OCI-LY7 (cell line): ENCODE measurements around the gene JDP2. TPM values are rescaled to one million over a fixed set of nuclear protein-coding genes. Genes with fewer than 3 reads are reported as not detected.

ENCODE experiments used
- BruUV-seq: library from RNA; stranded (reverse); fragments of 400-500 nt; replicated peaks from 2 replicates; lab custom pipeline; 2021; lab: Mats Ljungman, UMichigan
- CTCF ChIA-PET: fragments of 300-600 bp; sonication (Branson Sonifier 250); formaldehyde crosslinking; loops from one replicate; lab custom pipeline; 2022; ENCODE audit warnings: antibody characterized with exemption; ENCODE audit not compliant: unreplicated experiment; lab: Charles Lee
- POLR2A ChIA-PET: fragments of 300-600 bp; sonication (Branson Sonifier 250); formaldehyde crosslinking; loops from one replicate; lab custom pipeline; 2022; ENCODE audit warnings: antibody characterized with exemption; lab: Charles Lee
- DNase-seq: peaks from one replicate; pipeline ENCODE4 v3.0.0-alpha.2; 2015; ENCODE audit warnings: low spot score
- H2AFZ ChIP-seq: fragments of 200-600 bp; sonication (generic), shearing (Covaris generic); 2 replicates; pipeline ENCODE4 v1.6.1; 2014; ENCODE audit warnings: mild to moderate bottlenecking, antibody characterized with exemption, low read length, moderate library complexity
- H3K27ac ChIP-seq: fragments of 200-600 bp; sonication (generic); 2 replicates; pipeline ENCODE4 v1.5.1; 2014; ENCODE audit warnings: mixed run types, low read depth, mild to moderate bottlenecking, moderate library complexity, low read length, inconsistent platforms; ENCODE audit not compliant: poor library complexity, severe bottlenecking
- H3K36me3 ChIP-seq: fragments of 200-600 bp; sonication (generic); 2 replicates; pipeline ENCODE4 v1.6.1; 2014; ENCODE audit warnings: mild to moderate bottlenecking, antibody characterized with exemption, low read length, moderate library complexity, mixed read lengths; ENCODE audit not compliant: insufficient read depth
- H3K4me1 ChIP-seq: fragments of 200-600 bp; sonication (generic); 2 replicates; pipeline ENCODE4 v1.5.1; 2014; ENCODE audit warnings: mild to moderate bottlenecking, low read length; ENCODE audit not compliant: insufficient read depth, poor library complexity, severe bottlenecking
- H3K4me2 ChIP-seq: fragments of 200-600 bp; sonication (generic); 2 replicates; pipeline ENCODE4 v1.6.1; 2014; ENCODE audit warnings: mild to moderate bottlenecking, low read length
- H3K4me3 ChIP-seq: fragments of 200-600 bp; sonication (generic); 2 replicates; pipeline ENCODE4 v1.5.1; 2014; ENCODE audit warnings: mild to moderate bottlenecking, low read depth, low read length; ENCODE audit not compliant: poor library complexity, severe bottlenecking
- H3K79me2 ChIP-seq: fragments of 200-600 bp; sonication (generic); 2 replicates; pipeline ENCODE4 v1.6.1; 2016; ENCODE audit warnings: low read depth, mild to moderate bottlenecking, low read length, moderate library complexity, mixed read lengths; ENCODE audit not compliant: insufficient read depth
- H3K9me2 ChIP-seq: fragments of 200-600 bp; sonication (generic); 2 replicates; pipeline ENCODE4 v1.6.1; 2016; ENCODE audit warnings: mild to moderate bottlenecking, low read length, mixed read lengths; ENCODE audit not compliant: insufficient read depth
- H3K9me3 ChIP-seq: fragments of 200-600 bp; sonication (generic); 2 replicates; pipeline ENCODE4 v1.6.1; 2014; ENCODE audit warnings: mild to moderate bottlenecking, mixed run types, low read length, mixed read lengths
- H4K20me1 ChIP-seq: fragments of 200-600 bp; sonication (generic); 2 replicates; pipeline ENCODE4 v1.6.1; 2014; ENCODE audit warnings: mild to moderate bottlenecking, antibody characterized with exemption, low read length, moderate library complexity, mixed read lengths; ENCODE audit not compliant: insufficient read depth
- EZH2phosphoT487 ChIP-seq: fragments of 200-600 bp; sonication (generic); IDR thresholded peaks from 2 replicates; pipeline ENCODE4 v1.6.1; 2018; ENCODE audit warnings: low read depth, borderline replicate concordance, mild to moderate bottlenecking, mixed run types, antibody characterized with exemption, low read length, moderate library complexity, mixed read lengths
- intact Hi-C: fragments of 100-400 bp; cut with micrococcal nuclease; formaldehyde crosslinking; loops from one replicate; pipeline ENCODE4 v1.10.0; 2022; ENCODE audit not compliant: unreplicated experiment
- total RNA-seq, 2 experiments: library from RNA; depleted of rRNA in 1 of 2; stranded (reverse); fragments of >200 nt in 1 of 2; shearing (Covaris generic) in 1 of 2; gene quantifications; 2 replicates each; pipeline ENCODE4 v1.2.3, GENCODE V29; 2014 to 2022
- TF ChIP-seq, protein P1 (sequence below): fragments of 200-600 bp; sonication (generic); conservative IDR thresholded peaks from 2 replicates; pipeline ENCODE4 v1.5.1; 2014; ENCODE audit warnings: mild to moderate bottlenecking, antibody characterized with exemption, low read length, moderate library complexity, mixed read lengths

JDP2 gene
- total RNA-seq, 2 experiments from 2014 or later: 45.7 to 62.7 TPM

DNA sequence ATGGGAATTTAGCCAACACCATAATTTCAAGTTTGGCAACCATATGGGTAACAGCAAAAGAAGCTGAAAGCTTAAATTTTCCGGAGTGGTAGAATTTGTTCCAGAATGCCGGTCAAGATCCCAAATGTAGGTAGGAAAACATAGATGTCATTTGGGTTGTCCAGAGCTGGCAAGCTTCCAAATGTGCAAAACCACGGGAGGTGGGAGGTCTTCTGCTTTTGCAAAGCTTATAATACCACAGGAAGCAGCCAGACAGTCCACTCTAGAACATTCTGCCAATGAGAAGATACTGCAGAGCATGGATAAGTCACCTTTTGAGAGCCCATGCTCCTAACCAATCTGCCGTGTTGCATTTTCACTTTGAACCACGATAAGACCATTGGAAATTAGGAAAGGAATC lies 68.1 kb downstream of the JDP2 start:
- POLR2A ChIA-PET: interaction anchor here (0.7 to 1.4 kb wide), 6 partner anchors 11 to 188 kb away, joined by 3 read pairs; no protein-coding TSS in a partner anchor
- Histone ChIP-seq H3K27ac (no peak overlapping the region), H2AFZ (no peak overlapping the region), H3K4me1 (peaks cover 12% of the 10 kb centered on the region), H3K9me2 (no peaks in the 10 kb centered on the region), H3K4me3 (no peak overlapping the region), H3K9me3 (no peaks in the 10 kb centered on the region), H3K4me2 (no peak overlapping the region), H3K79me2 (no peaks in the 10 kb centered on the region), H3K36me3 (no peaks in the 10 kb centered on the region), H4K20me1 (no peaks in the 10 kb centered on the region)
- intact Hi-C loops: no loop called here
- CTCF ChIA-PET: no interaction called here
- TF ChIP-seq, protein P1, sequence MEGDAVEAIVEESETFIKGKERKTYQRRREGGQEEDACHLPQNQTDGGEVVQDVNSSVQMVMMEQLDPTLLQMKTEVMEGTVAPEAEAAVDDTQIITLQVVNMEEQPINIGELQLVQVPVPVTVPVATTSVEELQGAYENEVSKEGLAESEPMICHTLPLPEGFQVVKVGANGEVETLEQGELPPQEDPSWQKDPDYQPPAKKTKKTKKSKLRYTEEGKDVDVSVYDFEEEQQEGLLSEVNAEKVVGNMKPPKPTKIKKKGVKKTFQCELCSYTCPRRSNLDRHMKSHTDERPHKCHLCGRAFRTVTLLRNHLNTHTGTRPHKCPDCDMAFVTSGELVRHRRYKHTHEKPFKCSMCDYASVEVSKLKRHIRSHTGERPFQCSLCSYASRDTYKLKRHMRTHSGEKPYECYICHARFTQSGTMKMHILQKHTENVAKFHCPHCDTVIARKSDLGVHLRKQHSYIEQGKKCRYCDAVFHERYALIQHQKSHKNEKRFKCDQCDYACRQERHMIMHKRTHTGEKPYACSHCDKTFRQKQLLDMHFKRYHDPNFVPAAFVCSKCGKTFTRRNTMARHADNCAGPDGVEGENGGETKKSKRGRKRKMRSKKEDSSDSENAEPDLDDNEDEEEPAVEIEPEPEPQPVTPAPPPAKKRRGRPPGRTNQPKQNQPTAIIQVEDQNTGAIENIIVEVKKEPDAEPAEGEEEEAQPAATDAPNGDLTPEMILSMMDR: no peak
- TF ChIP-seq EZH2phosphoT487: no peak
- DNase-seq: no peak
- BruUV-seq: no TSS peak

DNA sequence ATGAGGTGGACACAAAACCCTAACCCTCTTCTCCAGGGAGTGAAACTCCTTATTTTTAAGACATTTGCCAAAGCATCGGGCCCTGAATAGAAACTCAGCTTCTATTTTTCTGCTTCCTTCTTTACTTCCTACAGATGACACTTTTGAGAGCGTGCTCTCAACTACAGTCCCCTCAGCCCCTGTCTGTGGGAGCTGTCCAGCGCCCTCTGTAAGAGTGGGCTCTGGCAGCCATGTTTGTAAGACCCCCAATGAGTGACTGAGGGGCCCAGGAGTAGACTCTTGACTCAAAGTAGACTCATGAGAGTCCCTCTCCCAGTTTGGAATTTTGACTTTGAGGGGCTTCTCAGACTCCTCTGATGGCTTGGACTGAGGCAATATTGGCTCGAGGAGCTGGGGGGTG lies 68.9 kb downstream of the JDP2 start:
- no peak for TF ChIP-seq EZH2phosphoT487
- TF ChIP-seq, protein P1: no peak
- Histone ChIP-seq H3K4me1 (peaks cover 12% of the 10 kb centered on the region), H3K79me2 (no peaks in the 10 kb centered on the region), H4K20me1 (no peaks in the 10 kb centered on the region), H3K9me2 (no peaks in the 10 kb centered on the region), H3K36me3 (no peaks in the 10 kb centered on the region), H3K27ac (no peak overlapping the region), H3K4me3 (no peak overlapping the region), H3K4me2 (no peak overlapping the region), H3K9me3 (no peaks in the 10 kb centered on the region), H2AFZ (no peak overlapping the region)
- no TSS peak for BruUV-seq
- POLR2A ChIA-PET: interaction anchor here (0.6 to 0.9 kb wide), 2 partner anchors 59 to 376 kb away, joined by 3 to 4 read pairs; no protein-coding TSS in a partner anchor
- intact Hi-C loops: no loop called here
- no peak for DNase-seq
- CTCF ChIA-PET: no interaction called here

DNA sequence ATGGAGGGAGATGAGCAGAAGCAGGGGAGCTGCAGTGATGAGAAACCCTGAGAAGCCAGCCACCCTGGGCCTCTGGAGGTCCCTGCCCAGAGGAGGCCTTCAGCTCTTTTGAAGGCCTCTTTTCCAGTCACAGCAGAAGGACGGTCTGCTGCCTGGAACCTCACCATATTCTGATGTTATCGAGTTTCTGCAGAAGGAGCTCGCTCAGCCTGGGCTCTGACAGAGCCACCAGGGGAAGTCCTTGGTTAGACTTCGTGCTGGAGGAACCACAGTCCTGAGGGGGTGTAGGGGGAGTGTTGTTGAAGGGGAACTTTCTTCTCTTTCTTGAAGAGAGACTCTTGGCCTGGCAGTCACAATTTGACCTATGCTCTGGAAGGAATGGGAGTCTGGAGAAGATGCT lies 69.4 kb downstream of the JDP2 start:
- no peaks in the 10 kb centered on the region for H4K20me1 ChIP-seq
- H3K4me2 ChIP-seq: no peak overlapping the region
- no peaks in the 10 kb centered on the region for H3K36me3 ChIP-seq
- no peaks in the 10 kb centered on the region for H3K9me2 ChIP-seq
- no peak for DNase-seq
- no peak overlapping the region for H3K27ac ChIP-seq
- POLR2A ChIA-PET: interaction anchor here (0.6 to 0.9 kb wide), 2 partner anchors 60 to 377 kb away, joined by 3 to 4 read pairs; no protein-coding TSS in a partner anchor
- H2AFZ ChIP-seq: no peak overlapping the region
- intact Hi-C loops: no loop called here
- TF ChIP-seq, protein P1: no peak
- no peak for TF ChIP-seq EZH2phosphoT487
- peaks cover 12% of the 10 kb centered on the region for H3K4me1 ChIP-seq
- no TSS peak for BruUV-seq
- no peaks in the 10 kb centered on the region for H3K79me2 ChIP-seq
- no peaks in the 10 kb centered on the region for H3K9me3 ChIP-seq
- H3K4me3 ChIP-seq: no peak overlapping the region
- CTCF ChIA-PET: no interaction called here
